SKM-1 treated with dmso at 0.1 percent for 144 hours (cell line): ENCODE measurements around the gene GCNT3.

Source experiments
- DNase-seq: peaks from one replicate; lab custom pipeline; 2025; ENCODE audit not compliant: unreplicated experiment; lab: John Stamatoyannopoulos, UW

The GCNT3 gene

DNA sequence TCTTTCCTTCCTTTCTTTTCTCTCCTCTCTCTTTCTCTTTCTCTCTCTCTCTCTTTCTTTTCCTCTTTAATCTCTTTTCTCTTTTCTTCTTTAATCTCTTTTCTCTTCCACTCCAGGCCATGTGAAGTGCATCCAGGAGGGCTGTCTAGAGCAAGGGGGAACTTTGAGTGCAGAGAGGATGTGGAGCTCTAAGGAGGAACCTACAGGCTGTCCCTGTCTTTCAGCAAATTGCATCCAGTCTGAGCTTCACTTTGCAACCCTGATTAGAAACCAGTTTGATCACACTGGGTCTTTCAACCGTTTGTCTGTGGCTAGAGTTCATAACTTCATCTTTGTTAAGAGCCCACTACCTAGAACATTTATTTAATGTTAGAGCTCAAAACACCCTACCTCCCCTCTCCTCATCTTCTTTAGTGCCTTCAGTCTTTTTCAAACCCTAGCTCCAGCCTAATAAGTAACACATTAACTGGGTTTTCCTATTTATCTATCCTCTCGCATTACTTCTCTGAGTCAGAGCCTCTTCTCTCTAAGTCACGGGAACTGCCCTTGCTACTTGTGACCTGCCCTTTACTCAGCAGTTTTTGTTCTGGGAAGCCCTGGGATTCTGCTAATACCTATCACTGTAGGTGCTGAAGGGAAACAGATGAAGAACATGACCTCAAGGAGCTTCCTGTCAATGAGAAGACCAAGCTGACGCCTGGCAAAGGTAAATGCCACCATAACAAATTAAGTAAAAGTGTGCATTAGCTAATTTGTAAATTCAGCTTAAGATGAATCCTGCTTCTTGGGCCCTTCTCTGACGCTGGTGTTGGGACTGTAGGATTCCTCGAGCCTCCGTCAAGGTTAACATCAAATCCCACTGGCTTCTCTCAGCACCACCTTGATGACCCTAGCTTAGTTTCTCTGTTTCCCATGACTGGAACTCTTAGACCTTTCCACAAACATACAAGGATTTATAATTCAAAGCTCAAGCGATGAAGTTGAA lies at the start of gene GCNT3:
Gene GCNT3 (plus strand): TSS at position 508 of the 985 bp plus-strand sequence. CDS start 6,456 bp downstream, outside the sequence.
- peak; percentile 54 for DNase-seq

GRCh38 chr15:59562448-59563186 lies 49.0 kb upstream of the GCNT3 start:
- no peak for DNase-seq

DNA sequence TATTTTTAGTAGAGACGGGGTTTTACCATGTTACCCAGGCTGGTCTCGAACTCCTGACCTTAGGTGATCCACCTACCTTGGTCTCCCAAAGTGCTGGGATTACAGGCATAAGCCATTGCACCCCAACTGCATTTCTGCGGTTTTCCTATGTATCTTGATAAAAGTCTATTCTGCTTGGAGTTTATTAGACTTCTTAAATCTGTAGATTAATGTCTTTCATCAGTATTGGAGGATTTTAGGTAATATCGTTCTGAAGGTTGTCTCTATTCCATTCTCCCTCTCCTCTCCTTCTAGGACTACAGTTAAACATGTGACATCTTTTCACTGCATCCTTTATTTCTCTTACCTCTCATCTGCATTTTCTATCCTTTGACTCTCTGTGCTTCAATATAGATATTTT lies 46.3 kb upstream of the GCNT3 start:
- DNase-seq, result no peak

- no peak for DNase-seq
Observed at GRCh38 chr15:59567324-59567723, 44.3 kb upstream of the GCNT3 start.

DNA sequence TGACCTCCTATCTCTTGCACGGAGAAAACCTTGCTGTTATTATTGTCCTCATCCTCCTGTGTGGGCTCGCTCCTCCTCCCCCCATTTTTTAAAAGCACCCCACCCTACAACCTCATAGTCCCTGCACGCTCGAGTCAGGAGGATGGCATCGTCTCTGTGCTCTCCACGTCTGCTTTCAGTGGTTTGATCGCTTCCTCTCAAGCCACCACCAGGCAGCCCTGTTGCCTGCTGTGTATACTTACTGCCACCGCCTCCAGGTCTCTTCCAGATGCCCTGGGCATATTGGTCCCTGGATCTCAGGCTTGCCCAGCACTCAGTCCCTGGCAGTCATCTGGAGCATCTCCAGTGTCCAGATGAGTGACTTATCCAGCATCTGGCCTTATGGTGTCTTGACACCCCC lies 42.1 kb upstream of the GCNT3 start:
- DNase-seq, result no peak

- no peak for DNase-seq
Observed at GRCh38 chr15:59570315-59570714, 41.3 kb upstream of the GCNT3 start.

- DNase-seq, result no peak
Observed at GRCh38 chr15:59571606-59572005, 40.0 kb upstream of the GCNT3 start.

- DNase-seq, result no peak
Observed at GRCh38 chr15:59583088-59583487, 28.5 kb upstream of the GCNT3 start.

DNA sequence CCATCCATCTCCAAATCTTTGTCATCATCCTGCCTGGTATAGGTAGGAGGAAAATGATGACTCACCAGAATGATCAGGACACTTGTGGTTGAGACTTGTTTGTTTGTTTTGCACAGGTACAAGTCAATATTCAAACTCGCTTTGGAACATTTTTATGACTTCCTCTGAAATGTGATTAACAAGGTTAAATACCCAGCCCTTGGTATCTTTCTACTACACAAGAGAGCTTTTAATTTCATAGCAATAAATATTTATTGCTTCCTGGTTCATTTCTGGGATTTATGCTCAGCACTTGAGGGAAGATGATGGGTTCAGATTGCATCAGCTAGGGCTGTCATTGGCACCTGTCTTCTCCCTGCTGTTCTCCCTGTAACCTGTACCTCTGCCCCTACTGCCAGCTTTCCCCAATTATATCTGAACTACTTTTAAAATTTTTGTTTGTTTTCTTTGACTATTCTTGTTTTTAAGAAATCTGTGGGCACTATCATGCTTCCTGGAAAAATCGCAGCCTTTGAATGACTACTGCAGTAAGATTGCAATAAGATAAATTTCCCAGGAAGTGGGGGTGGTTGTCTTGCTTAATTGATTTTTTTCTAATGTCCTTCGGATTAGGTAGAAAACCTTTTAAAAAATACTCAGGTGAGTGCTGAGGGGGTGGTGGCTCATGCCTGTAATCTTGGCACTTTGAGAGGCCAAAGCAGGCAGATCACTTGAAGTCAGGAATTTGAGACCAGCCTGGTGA lies 24.3 kb upstream of the GCNT3 start:
- DNase-seq, result no peak

DNA sequence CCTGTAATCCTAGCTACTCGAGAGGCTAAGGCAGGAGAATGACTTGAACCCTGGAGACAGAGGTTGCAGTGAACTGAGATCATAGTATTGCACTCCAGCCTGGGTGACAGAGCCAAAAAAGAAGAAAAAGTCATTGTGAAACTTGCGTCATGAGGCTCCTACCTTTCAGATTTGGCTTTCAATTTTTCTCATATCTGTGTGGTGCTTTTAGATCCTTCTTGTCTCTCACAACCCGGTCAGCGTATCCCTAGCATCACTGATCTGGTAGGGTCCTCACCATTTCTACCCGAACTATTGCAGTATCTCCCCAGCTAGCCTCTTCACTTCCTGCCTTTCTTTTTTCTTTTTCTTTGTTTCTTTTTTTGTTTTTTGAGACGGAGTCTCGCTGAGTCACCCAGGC lies 21.6 kb upstream of the GCNT3 start:
- no peak for DNase-seq

- peak; percentile 5 for DNase-seq
Observed at GRCh38 chr15:59591356-59591755, 20.2 kb upstream of the GCNT3 start.

- DNase-seq, result no peak
Observed at GRCh38 chr15:59594493-59594942, 17.1 kb upstream of the GCNT3 start.

GRCh38 chr15:59594991-59595390 lies 16.6 kb upstream of the GCNT3 start:
- no peak for DNase-seq

- DNase-seq, result no peak
Observed at GRCh38 chr15:59595434-59595915, 16.1 kb upstream of the GCNT3 start.

GRCh38 chr15:59596640-59597039 lies 14.9 kb upstream of the GCNT3 start:
- no peak for DNase-seq

DNA sequence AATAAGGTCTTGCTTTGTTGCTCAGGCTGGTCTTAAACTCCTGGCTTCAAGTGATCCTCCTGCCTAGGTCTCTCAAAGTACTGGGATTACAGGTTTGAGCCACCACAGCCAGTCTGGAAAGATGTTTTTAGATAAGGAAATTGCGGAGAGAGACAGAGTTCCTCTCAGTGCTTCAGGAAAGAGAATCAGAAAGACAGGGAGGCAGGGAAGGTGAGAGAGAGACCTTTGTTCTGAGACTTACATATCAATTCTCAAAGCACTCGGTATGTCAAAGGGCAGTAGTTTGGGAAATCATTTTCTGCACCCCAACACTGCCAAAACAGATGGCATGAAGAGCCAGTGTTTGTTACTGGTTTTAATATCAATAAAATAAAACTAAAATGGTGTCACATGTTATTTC lies 13.1 kb upstream of the GCNT3 start:
- DNase-seq, result no peak

GRCh38 chr15:59605994-59606393 lies 5.6 kb upstream of the GCNT3 start:
- no peak for DNase-seq

DNA sequence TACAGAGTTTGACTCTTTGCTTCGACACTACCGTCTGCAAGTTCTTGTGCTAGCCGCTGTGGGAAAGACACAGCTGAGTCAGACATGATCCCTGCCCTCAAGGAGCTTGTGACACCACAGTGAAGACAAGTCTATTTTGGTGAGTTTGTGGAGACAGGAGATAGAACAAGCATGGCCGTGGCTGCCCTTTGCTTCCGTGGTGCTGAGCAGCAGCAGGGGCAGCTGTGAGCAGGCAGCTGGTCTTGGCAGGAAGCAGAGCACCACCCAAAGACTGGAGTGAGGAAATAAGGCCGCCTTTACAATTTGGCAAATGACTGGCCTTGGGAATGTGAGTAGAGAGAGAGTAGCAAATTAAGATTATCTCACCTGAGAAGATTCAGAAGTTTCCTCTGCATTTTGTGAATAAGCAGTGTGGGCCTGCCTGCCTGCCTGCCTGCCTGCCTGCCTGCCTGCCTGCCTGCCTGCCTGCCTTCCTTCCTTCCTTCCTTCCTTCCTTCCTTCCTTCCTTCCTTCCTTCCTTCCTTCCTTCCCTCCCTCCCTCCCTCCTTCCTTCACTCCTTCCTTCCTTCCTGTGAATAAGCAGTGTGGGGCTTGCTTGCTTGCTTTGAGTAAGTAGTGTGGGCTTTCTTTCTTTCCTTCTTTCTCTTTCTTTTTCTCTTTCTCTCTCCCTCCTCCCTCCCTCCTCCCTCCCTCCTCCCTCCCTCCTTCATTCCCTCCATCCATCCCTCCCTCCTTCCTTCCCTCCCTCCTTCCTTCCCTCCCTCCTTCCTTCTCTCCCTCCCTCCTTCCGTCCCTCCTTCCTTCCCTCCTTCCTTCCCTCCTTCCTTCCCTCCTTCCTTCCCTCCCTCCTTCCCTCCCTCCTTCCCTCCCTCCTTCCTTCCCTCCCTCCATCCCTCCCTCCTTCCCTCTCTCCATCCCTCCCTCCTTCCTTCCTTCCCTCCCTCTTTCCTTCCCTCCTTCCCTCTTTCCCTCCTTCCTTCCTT lies 1.6 kb upstream of the GCNT3 start:
- no peak for DNase-seq

DNA sequence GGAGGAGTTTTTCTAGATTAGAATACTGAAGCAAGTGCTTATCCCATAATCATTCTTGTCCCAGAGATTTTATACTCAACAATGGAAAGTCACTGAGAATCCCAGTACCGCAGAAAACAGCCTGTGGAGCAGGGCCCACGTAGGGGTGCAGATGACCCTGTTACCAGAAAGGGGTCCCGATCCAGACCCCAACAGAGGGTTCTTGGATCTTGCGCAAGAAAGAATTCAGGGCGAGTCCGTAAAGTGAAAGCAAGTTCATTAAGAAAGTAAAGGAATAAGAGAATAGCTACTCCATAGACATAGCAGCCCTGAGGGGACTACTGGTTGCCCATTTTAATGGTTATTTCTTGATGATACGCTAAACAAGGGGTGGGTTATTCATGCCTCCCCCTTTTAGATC lies 2.6 kb downstream of the GCNT3 start:
- no peak for DNase-seq

- DNase-seq, result no peak
Observed at GRCh38 chr15:59615661-59616060, 4.1 kb downstream of the GCNT3 start.
